GM11168 (cell line): Measurements from ENCODE around the gene SPATS2L.

Experiments
- in situ Hi-C: fragments of 300-500 bp; cut with MboI; formaldehyde crosslinking; loops from one replicate; pipeline ENCODE4 v1.12.0; 2022; ENCODE audit warnings: low sequenced_read_pairs; ENCODE audit not compliant: unreplicated experiment

SPATS2L gene

GRCh38 chr2:200306196-200306930 is at the start of gene SPATS2L:
Gene SPATS2L (plus strand): TSS chr2:200306693. CDS start chr2:200389245, 82,552 bp downstream.
- in situ Hi-C loops, result no loop called here

GRCh38 chr2:200257570-200257969 is 48.9 kb upstream of the SPATS2L start:
- in situ Hi-C loops, result no loop called here

GRCh38 chr2:200258081-200258480 is 48.4 kb upstream of the SPATS2L start:
- in situ Hi-C loops, result no loop called here

DNA sequence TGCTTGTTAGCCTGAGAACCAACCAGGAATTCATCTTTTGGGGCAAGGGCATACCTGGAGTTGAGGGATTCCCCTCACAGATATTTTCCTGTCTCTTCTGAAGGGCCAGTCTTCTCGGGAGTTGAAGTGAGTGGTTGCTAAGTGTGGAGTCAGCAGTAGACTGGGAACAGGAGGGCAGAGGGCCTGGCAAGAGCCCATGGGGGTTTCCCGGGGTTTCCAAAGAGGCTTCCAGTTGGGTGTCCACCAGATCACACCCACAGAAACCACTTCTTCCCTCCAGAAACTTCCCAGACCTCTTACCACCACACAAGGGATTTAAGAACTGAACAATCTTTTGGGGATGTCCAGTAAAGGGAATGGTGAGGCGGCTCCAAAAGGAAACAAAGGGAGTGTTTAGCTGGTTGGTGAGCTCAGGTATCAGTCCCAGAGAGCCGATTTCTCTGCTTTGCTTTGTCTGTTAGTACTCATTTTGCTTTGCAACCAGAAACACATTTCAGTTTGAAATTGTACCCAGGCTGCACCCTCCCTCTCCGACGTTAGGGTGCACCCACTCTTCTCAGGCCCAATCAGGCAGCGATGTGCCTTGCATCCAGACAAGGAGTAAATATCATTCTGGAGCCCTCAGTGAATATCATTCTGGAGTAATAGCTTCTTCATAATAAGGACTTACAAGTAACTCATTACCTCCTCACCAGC is 47.5 kb upstream of the SPATS2L start:
- in situ Hi-C loops, result no loop called here

- in situ Hi-C loops, result no loop called here
Observed at GRCh38 chr2:200259577-200259957, 46.9 kb upstream of the SPATS2L start.

DNA sequence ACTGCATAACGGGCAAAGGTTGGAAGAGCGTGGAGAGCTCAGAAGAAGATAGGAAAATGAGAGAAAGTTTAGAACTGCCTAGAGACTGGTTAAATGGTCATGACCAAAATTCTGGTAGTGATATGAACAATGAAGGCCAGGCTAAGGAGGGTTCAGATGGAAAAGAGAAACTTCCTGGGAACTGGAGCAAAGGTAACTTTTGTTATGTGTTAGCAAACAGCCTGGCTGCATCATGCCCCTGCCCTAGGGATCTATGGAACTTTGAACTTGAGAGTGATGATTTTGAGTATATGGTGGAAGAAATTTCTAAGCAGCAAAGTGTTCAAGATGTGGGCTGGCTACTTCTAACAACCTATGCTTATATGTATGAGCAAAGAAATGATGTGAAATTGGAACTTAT is 44.4 kb upstream of the SPATS2L start:
- in situ Hi-C loops, result no loop called here

- in situ Hi-C loops, result no loop called here
Observed at GRCh38 chr2:200263279-200263678, 43.2 kb upstream of the SPATS2L start.

- in situ Hi-C loops, result no loop called here
Observed at GRCh38 chr2:200264631-200265030, 41.9 kb upstream of the SPATS2L start.

DNA sequence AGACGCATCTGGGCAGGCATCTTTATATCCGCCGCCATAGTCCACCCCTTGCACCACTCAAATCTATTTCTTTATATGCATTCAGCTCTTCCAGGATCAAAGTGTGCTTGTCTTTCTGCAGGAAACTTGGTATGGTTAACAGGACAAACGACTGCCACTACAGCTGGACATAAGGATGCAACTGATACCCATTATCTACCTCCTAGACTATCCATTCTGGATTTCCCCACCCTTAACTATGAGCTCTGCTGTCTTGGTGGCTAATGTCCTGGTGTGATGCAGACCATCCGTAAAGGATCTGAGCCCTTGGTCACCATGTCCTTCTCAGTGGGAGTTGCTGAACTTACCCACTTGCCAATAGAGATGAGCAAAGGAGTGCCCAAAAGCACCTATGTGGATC is 40.1 kb upstream of the SPATS2L start:
- in situ Hi-C loops, result no loop called here

DNA sequence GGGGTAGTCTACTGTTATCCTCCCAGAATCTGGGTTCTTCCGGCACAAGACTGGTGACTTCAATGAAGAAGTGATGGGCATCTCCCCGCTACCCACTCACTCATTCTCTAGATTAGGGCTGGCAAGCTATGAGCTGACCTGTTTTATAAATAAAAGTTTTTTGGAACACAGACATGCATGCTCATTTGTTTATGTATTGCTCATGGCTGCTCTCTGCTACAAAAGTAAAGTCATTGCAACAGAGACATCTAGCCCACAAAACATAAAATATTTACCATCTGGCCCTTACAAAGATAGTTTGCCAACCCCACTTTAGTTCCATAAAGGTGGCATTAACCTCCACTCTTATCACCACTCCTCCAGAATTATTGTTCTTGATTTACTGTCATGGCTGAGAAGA is 39.1 kb upstream of the SPATS2L start:
- in situ Hi-C loops, result no loop called here

DNA sequence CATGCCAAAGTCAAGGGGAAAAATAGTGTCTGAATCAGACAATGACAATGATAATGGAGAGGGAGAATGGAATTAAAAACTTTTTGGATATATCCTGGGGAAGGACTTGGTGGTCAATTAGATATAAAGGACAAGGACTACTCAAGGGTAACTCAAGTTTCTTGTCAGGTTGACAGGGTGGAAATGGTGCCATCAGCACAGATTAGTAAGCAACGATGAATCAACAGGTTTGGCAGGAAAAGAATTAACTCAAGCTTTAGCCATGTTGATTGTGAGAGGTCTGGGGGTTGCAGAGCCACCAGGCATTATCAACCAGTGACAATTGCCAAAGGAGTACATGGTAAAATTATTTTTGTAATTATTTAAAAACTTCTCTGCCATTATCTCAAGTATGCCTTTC is 35.8 kb upstream of the SPATS2L start:
- in situ Hi-C loops, result no loop called here

GRCh38 chr2:200272320-200272719 is 34.2 kb upstream of the SPATS2L start:
- in situ Hi-C loops, result no loop called here

DNA sequence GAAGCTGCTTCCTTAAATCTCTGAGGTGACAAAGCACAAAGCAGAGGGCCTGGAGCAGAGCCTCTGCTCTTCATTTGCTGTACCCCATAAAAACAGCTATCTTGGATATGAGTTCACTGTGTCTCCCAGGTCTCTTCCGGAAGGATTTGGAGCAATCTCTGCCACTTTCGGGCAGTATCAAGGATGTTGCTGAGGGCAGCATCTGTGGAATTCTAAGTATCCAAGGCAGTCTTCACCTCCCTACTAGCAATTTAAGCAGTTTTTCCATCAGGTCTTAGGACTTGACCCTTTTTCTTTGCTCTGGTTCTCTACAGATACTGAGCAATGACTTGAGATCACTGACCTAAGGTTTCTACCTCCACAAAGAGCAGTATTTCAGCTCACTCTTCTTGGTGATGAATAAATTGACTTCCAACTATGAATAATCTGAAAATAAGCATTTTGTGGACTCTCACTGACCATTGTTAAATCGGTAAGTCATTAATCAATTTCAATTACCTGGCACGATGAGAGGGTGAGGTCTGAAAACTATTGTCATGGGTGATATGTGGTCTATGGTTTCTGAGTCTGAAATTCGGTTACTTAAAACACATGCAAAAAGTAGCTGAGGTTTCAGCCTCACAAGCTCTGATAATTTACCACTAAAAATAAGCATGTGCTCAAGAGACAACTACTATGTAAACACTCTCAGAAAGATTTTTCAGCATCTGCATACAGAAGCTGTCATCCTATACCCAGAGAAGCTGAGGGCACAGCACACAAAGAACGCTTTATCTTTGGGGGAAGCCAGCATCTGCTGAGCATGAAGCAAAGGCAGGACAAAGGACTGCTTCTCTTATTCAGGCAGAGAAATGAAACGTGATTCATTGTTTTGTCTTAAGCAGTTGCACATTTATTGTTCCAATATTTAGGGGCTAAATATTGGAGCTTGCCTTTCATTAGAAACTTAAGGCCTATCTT is 32.1 kb upstream of the SPATS2L start:
- in situ Hi-C loops, result no loop called here

DNA sequence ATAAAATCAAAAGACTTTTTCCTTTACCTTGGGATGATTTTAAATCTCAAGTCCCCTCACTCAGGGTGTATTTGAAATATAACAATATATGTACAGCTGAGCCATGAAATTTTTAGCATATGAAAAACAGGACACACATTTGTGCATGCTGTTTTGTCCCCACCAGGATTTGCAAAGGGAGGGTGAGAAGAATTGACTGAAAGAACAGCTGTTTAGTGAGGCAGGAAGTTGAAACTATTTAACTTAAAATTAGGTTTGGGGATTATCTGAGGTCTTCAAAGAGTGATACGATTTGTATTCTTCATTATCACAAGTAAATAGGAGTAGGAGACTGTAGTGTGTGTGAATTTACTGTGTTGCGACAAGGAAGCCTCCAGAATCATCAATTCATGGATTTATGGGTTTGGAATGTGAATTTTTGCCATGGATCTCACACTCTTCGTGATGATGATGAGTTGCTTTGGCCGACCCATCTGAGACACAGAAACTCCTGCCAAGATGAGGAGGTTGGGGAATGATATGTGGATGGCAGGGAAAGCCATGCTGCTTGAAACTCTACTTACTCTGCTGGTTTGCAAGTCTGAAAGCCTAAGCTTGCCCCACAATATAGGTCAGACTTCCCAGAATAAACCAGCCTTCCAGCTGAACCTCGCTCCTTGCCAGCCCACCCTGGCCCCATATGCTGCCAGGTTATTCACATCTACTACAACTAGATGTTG is 31.0 kb upstream of the SPATS2L start:
- in situ Hi-C loops, result no loop called here

DNA sequence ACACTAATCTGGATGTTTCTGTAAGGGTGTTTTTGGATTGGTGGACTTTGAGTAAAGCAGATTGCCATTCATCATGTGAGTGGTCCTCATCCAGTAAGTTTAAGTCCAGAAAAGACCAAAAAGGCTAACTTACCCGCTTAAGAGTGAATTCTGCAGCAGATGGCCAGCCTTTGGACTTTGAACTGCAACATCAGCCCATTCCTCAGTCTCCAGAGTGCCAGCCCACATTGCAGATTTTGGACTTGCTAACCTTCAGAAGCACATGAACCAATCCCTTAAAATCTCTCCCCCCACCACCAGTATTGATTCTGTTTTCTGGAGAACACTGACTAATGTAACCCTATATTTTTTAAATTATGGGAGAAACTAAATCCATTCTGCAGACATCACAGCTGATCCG is 30.0 kb upstream of the SPATS2L start:
- in situ Hi-C loops, result no loop called here

- in situ Hi-C loops, result no loop called here
Observed at GRCh38 chr2:200278694-200279316, 27.7 kb upstream of the SPATS2L start.

DNA sequence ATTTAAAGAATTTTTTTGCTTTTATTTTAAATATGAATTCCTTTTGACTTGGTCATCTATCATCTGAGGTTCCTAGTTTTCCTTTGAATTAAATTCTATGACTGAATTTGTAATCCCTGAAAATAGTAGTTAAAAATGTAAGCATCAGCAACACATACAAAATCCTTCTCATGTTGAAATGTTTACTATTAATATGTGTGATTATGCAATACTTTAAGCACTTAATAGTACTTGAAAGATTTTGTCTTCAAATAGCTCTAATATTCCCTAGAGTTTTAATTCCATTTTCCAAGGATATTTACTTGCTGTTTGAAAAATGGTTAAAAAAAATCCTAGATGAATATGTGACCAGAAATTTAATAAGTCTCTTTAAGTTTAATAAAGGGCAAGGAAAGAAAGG is 26.6 kb upstream of the SPATS2L start:
- in situ Hi-C loops, result no loop called here

- in situ Hi-C loops, result no loop called here
Observed at GRCh38 chr2:200286578-200286977, 19.9 kb upstream of the SPATS2L start.

- in situ Hi-C loops, result no loop called here
Observed at GRCh38 chr2:200288670-200289429, 17.6 kb upstream of the SPATS2L start.
